Trophoblast cell (in vitro differentiated cells and primary cell): ENCODE results near the gene LRRC25.

Source experiments
- DNase-seq, 2 donors: peaks; one replicate each; pipeline ENCODE4 v3.0.0-alpha.2; 2016
- H2AFZ ChIP-seq: 2 replicates; pipeline ENCODE4 v1.6.1; 2013; ENCODE audit warnings: low read length, moderate library complexity, mild to moderate bottlenecking; ENCODE audit not compliant: insufficient read depth, poor library complexity
- H2AK5ac ChIP-seq: 2 replicates; pipeline ENCODE4 v1.6.1; 2013; ENCODE audit warnings: mild to moderate bottlenecking, low read length
- H2BK120ac ChIP-seq: 2 replicates; pipeline ENCODE4 v1.6.1; 2013; ENCODE audit warnings: low read length, mild to moderate bottlenecking, moderate library complexity; ENCODE audit not compliant: insufficient read depth, poor library complexity
- H2BK12ac ChIP-seq: 2 replicates; pipeline ENCODE4 v1.6.1; 2013; ENCODE audit warnings: mild to moderate bottlenecking, low read length, moderate library complexity
- H2BK5ac ChIP-seq: 2 replicates; pipeline ENCODE4 v1.6.1; 2013; ENCODE audit warnings: low read length, low read depth, moderate library complexity, mild to moderate bottlenecking; ENCODE audit not compliant: poor library complexity
- H3K14ac ChIP-seq: 2 replicates; pipeline ENCODE4 v1.6.1; 2013; ENCODE audit warnings: mild to moderate bottlenecking, low read length
- H3K18ac ChIP-seq: 2 replicates; pipeline ENCODE4 v1.6.1; 2013; ENCODE audit warnings: mild to moderate bottlenecking, low read length
- H3K23ac ChIP-seq: 2 replicates; pipeline ENCODE4 v1.6.1; 2013; ENCODE audit warnings: low read length
- H3K27ac ChIP-seq: 2 replicates; pipeline ENCODE4 v1.5.1; 2013; ENCODE audit warnings: low read depth, mild to moderate bottlenecking, inconsistent platforms, low read length, moderate library complexity
- H3K27me3 ChIP-seq: 2 replicates; pipeline ENCODE4 v1.6.1; 2013; ENCODE audit warnings: inconsistent platforms, mild to moderate bottlenecking, low read length, moderate library complexity; ENCODE audit not compliant: insufficient read depth
- H3K36me3 ChIP-seq, 2 experiments: 1 replicate in 1 of 2; 2 replicates in 1 of 2; pipeline ENCODE4 v1.6.1; 2013; ENCODE audit warnings: low read length in 2 of 2, mild to moderate bottlenecking in 2 of 2, moderate library complexity in 1 of 2; ENCODE audit not compliant: insufficient read depth in 2 of 2, control insufficient read depth in 1 of 2
- H3K4ac ChIP-seq: 2 replicates; pipeline ENCODE4 v1.6.1; 2013; ENCODE audit warnings: low read depth, mild to moderate bottlenecking, low read length, moderate library complexity
- H3K4me1 ChIP-seq, 2 experiments: 1 replicate in 1 of 2; 2 replicates in 1 of 2; pipeline ENCODE4 v1.6.1; 2013; ENCODE audit warnings: low read length in 2 of 2, mild to moderate bottlenecking in 2 of 2, moderate library complexity in 1 of 2; ENCODE audit not compliant: insufficient read depth in 2 of 2, control insufficient read depth in 1 of 2
- H3K4me2 ChIP-seq: 2 replicates; pipeline ENCODE4 v1.6.1; 2013; ENCODE audit warnings: inconsistent platforms, mild to moderate bottlenecking, low read length, moderate library complexity
- H3K4me3 ChIP-seq: 2 replicates; pipeline ENCODE4 v1.5.1; 2013; ENCODE audit warnings: mild to moderate bottlenecking, low read depth, low read length, inconsistent platforms
- H3K79me1 ChIP-seq: one replicate; pipeline ENCODE4 v1.6.1; 2013; ENCODE audit warnings: low read length
- H3K79me2 ChIP-seq: 2 replicates; pipeline ENCODE4 v1.6.1; 2013; ENCODE audit warnings: low read length, mild to moderate bottlenecking; ENCODE audit not compliant: control insufficient read depth, insufficient read depth, poor library complexity
- H3K9ac ChIP-seq: 2 replicates; pipeline ENCODE4 v1.6.1; 2013; ENCODE audit warnings: mild to moderate bottlenecking, low read length
- H3K9me3 ChIP-seq: 2 replicates; pipeline ENCODE4 v1.6.1; 2013; ENCODE audit warnings: low read depth, mild to moderate bottlenecking, control low read depth, inconsistent platforms, low read length; ENCODE audit not compliant: insufficient read depth
- H4K12ac ChIP-seq: 2 replicates; pipeline ENCODE4 v1.6.1; 2013; ENCODE audit warnings: low read depth, mild to moderate bottlenecking, low read length, moderate library complexity
- H4K8ac ChIP-seq: 2 replicates; pipeline ENCODE4 v1.6.1; 2013; ENCODE audit warnings: low read depth, mild to moderate bottlenecking, low read length, moderate library complexity
- H4K91ac ChIP-seq: one replicate; pipeline ENCODE4 v1.6.1; 2013; ENCODE audit warnings: low read depth, mild to moderate bottlenecking, low read length, moderate library complexity
- WGBS: extraction: QIAGEN DNeasy Blood & Tissue Kit; methylation state at CpG from one replicate; pipeline ENCODE4 v1.1.7; 2013; ENCODE audit warnings: missing lambda C conversion rate; ENCODE audit not compliant: insufficient read length, insufficient coverage; ENCODE audit errors: extremely low coverage; 5-methylcytosine and 5-hydroxymethylcytosine counted together

LRRC25 gene

DNA sequence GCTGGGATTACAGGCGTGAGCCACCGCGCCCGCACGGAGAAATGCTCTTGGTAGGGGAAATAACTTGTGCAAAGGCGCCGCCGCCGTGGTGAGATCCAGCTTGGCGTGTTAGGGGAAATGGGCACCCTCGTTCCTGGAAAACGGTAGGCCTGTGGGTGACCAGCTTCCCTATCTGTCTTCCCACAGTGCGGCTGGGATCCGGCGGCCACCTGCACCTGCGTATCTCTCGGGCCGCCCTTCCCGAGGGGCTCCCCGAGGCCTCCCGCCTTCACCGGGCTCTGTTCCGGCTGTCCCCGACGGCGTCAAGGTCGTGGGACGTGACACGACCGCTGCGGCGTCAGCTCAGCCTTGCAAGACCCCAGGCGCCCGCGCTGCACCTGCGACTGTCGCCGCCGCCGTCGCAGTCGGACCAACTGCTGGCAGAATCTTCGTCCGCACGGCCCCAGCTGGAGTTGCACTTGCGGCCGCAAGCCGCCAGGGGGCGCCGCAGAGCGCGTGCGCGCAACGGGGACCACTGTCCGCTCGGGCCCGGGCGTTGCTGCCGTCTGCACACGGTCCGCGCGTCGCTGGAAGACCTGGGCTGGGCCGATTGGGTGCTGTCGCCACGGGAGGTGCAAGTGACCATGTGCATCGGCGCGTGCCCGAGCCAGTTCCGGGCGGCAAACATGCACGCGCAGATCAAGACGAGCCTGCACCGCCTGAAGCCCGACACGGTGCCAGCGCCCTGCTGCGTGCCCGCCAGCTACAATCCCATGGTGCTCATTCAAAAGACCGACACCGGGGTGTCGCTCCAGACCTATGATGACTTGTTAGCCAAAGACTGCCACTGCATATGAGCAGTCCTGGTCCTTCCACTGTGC is 9.1 kb downstream of the LRRC25 start:
- Histone ChIP-seq H4K91ac (no peak overlapping the region), H4K12ac (no peak overlapping the region), H3K36me3 (peaks cover 0 to 5% of the 10 kb centered on the region in 2 experiments), H2AK5ac (peak overlapping the region; percentile 3), H3K4me3 (no peak overlapping the region), H4K8ac (no peak overlapping the region), H3K18ac (no peak overlapping the region), H2AFZ (peak overlapping the region; percentile 5), H3K4ac (no peak overlapping the region), H3K27ac (no peak overlapping the region), H3K4me2 (peak overlapping the region; percentile 47), H3K9me3 (peaks cover 2% of the 10 kb centered on the region), H2BK5ac (no peak overlapping the region), H2BK120ac (no peak overlapping the region), H3K27me3 (peaks cover 3% of the 10 kb centered on the region), H3K9ac (no peak overlapping the region), H3K79me1 (peaks cover 6% of the 10 kb centered on the region), H3K23ac (no peak overlapping the region), H3K14ac (no peak overlapping the region), H3K79me2 (peaks cover 2% of the 10 kb centered on the region), H3K4me1 (peaks cover 7 to 13% of the 10 kb centered on the region in 2 experiments), H2BK12ac (no peak overlapping the region)
- peak; percentile 75 to 88 for DNase-seq
- no CpG with 5 or more reads among the region's 86 CpGs for WGBS

DNA sequence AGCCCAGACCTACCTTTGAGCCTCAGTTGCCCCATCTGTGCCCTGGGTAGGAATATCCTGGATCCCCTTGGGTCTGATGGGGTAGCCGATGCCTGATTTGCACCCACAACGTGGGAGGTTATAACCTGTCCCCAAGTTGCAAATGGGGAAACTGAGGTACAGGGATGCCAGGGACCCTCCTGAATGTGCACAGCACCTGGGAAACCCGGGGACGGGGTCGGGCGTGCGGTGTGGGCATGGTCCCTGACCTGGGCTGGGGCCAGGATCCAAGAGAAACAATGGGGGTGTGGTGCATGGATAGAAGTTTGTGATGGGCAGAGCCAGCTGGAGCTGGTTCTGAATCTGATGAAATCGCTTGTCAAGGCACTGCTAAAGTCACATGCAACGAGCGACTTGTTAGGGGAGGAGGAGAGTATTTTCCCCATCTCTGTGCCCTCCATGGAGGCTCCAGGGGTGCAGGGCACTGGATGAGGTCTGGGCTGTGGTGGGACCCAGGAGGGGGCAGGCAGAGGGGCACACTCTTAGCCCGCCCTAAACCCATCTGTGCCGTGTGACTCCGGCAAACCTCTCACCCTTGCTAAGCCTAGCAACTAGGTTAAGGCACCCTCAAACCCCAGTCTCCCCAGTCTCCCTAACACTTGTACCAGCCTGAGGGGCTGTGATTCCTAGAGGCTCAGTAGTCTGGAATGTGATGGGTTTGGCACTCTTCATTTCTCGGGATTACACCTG is 10.7 kb downstream of the LRRC25 start:
- H3K23ac ChIP-seq: no peak overlapping the region
- no peak overlapping the region for H4K12ac ChIP-seq
- H3K14ac ChIP-seq: peak overlapping the region; percentile 2
- H4K91ac ChIP-seq: no peak overlapping the region
- no peak overlapping the region for H3K27ac ChIP-seq
- H3K27me3 ChIP-seq: peaks cover 3% of the 10 kb centered on the region
- no peak overlapping the region for H3K4me2 ChIP-seq
- peaks cover 18 to 26% of the 10 kb centered on the region in 2 experiments for H3K4me1 ChIP-seq
- H3K79me1 ChIP-seq: peaks cover 16% of the 10 kb centered on the region
- no peak for DNase-seq
- H3K36me3 ChIP-seq: peaks cover 0 to 5% of the 10 kb centered on the region in 2 experiments
- H3K9ac ChIP-seq: no peak overlapping the region
- no peak overlapping the region for H4K8ac ChIP-seq
- H2BK120ac ChIP-seq: no peak overlapping the region
- H3K18ac ChIP-seq: peak overlapping the region; percentile 3
- H2AFZ ChIP-seq: no peak overlapping the region
- no peak overlapping the region for H2BK5ac ChIP-seq
- no peak overlapping the region for H3K4me3 ChIP-seq
- peaks cover 3% of the 10 kb centered on the region for H3K79me2 ChIP-seq
- H2AK5ac ChIP-seq: no peak overlapping the region
- no peak overlapping the region for H2BK12ac ChIP-seq
- peak overlapping the region; percentile 4 for H3K4ac ChIP-seq
- peaks cover 2% of the 10 kb centered on the region for H3K9me3 ChIP-seq
- no CpG with 5 or more reads among the region's 14 CpGs for WGBS

DNA sequence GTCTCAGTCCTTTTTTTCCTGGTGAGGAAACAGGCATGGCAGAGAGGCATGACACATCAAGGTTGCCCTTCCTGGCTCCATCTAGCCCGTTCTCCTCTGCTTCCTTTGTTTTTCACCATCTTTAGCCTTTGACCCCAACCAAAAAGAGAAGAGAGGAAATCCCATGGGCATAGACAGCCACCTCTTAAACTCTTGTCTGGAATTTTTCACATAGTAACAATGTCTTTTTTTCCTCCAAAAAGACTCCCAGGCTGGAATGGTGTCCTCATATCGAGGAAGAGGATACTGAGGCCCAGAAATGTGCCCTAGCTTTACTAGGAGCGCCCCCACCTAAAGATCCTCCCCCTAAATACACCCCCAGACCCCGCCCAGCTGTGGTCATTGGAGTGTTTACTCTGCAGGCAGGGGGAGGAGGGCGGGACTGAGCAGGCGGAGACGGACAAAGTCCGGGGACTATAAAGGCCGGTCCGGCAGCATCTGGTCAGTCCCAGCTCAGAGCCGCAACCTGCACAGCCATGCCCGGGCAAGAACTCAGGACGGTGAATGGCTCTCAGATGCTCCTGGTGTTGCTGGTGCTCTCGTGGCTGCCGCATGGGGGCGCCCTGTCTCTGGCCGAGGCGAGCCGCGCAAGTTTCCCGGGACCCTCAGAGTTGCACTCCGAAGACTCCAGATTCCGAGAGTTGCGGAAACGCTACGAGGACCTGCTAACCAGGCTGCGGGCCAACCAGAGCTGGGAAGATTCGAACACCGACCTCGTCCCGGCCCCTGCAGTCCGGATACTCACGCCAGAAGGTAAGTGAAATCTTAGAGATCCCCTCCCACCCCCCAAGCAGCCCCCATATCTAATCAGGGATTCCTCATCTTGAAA is 11.5 kb downstream of the LRRC25 start, which contains the start of gene GDF15:
Gene GDF15, plus strand, starts transcription at position 484 of the 868 bp plus-strand sequence. Its CDS starts 32 bp downstream, at position 516.
- peak within 1 kb of the TSS; percentile 22 for H3K27ac ChIP-seq
- peak within 1 kb of the TSS; percentile 89 for H2BK12ac ChIP-seq
- peak within 1 kb of the TSS; percentile 35 for H3K14ac ChIP-seq
- no peak within 1 kb of the TSS for H3K4me2 ChIP-seq
- H2AK5ac ChIP-seq: no peak within 1 kb of the TSS
- H3K36me3 ChIP-seq: peaks cover 0 to 5% of the 10 kb centered on the region in 2 experiments
- peak; percentile 87 to 94 for DNase-seq
- H4K8ac ChIP-seq: no peak within 1 kb of the TSS
- H2AFZ ChIP-seq: no peak within 1 kb of the TSS
- no peak within 1 kb of the TSS for H2BK5ac ChIP-seq
- no peak within 1 kb of the TSS for H4K12ac ChIP-seq
- peaks cover 16% of the 10 kb centered on the region for H3K79me1 ChIP-seq
- H4K91ac ChIP-seq: peak within 1 kb of the TSS; percentile 50
- H3K18ac ChIP-seq: peak within 1 kb of the TSS; percentile 3
- H3K4me1 ChIP-seq: peaks cover 19 to 26% of the 10 kb centered on the region in 2 experiments
- H3K23ac ChIP-seq: no peak within 1 kb of the TSS
- no peak within 1 kb of the TSS for H3K4me3 ChIP-seq
- H3K79me2 ChIP-seq: peaks cover 3% of the 10 kb centered on the region
- peak within 1 kb of the TSS; percentile 36 for H2BK120ac ChIP-seq
- WGBS: no CpG with 5 or more reads among the region's 33 CpGs
- H3K9ac ChIP-seq: no peak within 1 kb of the TSS
- H3K4ac ChIP-seq: peak within 1 kb of the TSS; percentile 4
- H3K27me3 ChIP-seq: peaks cover 3% of the 10 kb centered on the region
- H3K9me3 ChIP-seq: peaks cover 2% of the 10 kb centered on the region

DNA sequence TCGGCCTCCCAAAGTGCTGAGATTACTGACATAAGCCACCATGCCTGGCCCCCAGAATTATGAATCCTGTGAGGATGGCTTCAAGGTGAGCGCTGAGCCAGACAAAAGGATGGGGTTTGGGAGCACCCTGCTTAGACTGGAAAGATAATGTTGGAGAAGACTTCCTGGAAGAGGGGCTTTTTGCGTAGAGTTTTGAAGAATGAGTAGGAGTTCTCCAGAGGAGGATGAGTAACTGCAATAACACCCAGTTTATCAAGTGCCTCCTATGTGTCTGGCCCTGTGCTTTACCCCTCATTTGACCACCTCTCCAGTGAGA is 12.1 kb downstream of the LRRC25 start:
- Histone ChIP-seq H3K27me3 (peaks cover 3% of the 10 kb centered on the region), H2AFZ (no peak overlapping the region), H3K36me3 (peaks cover 0 to 5% of the 10 kb centered on the region in 2 experiments), H2AK5ac (no peak overlapping the region), H2BK12ac (peak overlapping the region; percentile 89), H4K8ac (no peak overlapping the region), H3K14ac (peak overlapping the region; percentile 16), H3K18ac (no peak overlapping the region), H3K4me1 (peaks cover 21 to 26% of the 10 kb centered on the region in 2 experiments), H3K79me1 (peaks cover 18% of the 10 kb centered on the region), H3K9ac (no peak overlapping the region), H4K91ac (no peak overlapping the region), H3K23ac (no peak overlapping the region), H3K9me3 (peaks cover 2% of the 10 kb centered on the region), H3K4me3 (no peak overlapping the region), H2BK120ac (peak overlapping the region; percentile 36), H3K4me2 (no peak overlapping the region), H2BK5ac (no peak overlapping the region), H3K4ac (no peak overlapping the region), H3K79me2 (peaks cover 3% of the 10 kb centered on the region), H4K12ac (no peak overlapping the region), H3K27ac (peak overlapping the region; percentile 22)
- no peak for DNase-seq
- WGBS: no CpG with 5 or more reads among the region's 3 CpGs
